ENCODE results near the gene PCYT1A.
A peak's percentile ranks its signal among the peaks of the same experiment; 100 is the strongest.
"Not testable (repeated sequence)": the region's sequence is repeated elsewhere in the genome, so short reads cannot be mapped to it uniquely, and the experiment has no call there.

Gene PCYT1A

DNA sequence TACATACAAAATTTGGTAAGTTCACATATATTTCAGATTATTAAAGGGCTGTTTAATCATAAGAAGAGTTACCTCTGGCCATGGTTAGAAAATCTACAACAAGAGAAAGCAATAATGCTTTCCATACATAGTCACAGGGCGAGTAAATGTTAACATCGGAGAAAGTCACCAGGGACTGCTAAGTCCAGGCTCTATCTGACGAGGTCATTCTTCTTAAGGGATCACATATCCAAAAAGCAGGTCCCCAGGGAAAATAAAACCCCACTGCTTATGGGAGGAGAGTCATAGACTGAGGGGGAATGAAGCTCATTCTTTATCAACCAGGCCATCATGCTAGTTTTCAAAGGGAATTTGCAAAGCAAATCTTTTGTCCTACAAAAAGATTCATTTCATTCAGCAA is 3.1 kb downstream of the PCYT1A start:
- no peak for DNase-seq

DNA sequence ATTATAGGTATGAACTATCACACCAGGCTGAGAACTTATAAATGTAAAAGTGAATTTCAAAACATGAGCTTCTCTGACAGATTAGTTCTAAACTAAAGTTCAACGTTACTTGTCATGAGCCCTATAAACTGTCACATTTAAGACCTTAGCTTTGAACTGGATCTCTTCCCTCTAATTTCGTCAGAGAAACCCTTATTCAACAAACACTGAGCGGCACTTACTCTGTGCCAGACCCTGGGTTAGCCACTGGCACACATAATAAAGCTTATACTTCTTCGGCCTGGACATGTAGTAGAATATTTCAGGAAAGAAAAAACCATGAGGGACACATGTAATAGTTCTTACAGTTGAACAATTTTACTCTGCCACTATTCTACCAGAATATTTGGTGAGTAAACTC is 5.6 kb downstream of the PCYT1A start:
- no peak for DNase-seq

DNA sequence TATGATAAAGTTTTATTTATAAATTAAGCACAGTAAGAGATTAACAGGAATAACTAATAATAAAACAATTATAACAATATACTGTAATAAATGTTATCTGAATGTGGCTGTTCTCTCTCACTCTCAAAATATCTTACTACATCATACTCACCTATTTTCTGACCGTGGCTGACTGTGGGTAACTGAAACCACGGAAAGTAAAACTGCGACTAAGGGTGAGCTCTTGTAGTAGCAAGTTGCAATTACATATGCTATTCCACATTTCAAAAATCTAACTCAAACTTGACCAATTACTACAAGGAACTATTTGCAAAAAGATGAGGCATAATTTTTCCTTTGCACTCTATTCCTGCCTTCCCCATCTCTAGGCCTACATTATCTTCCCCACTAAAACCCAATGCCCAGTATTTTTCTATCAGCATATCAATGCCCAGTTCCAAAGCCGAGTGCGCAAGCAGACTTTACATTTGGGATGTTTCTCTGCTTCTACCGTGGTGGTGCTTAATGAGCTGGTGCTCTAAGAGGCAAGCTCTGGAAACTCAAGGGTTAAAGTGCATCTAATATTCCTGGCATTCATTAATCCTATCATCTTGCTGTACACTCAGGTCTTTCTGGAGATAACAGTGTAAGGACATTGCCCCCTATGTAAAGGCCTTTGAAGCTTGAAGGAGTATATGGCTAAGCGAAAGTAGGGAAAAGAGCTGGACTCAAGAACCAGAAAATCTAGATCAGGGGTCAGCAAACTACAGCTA is 6.7 kb downstream of the PCYT1A start:
- DNase-seq: no peak

DNA sequence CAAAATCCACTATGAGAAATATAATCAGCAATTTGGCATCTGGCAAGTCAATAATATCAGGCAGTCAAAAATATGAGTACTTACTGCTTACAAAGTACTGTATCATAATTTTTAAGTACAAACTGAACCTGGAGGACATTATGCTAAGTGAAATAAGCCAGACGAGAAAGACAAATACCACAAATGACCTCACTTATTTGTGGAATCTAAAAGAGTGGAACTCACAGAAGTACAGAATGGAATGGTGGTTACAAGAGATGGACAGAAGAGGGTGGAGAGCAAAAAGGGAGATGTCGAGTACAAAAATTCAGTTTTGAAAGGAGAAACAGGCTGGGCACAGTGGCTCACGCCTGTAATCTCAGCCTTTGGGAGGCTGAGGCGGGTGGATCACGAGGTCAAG is 12.4 kb downstream of the PCYT1A start:
- DNase-seq: no peak

DNA sequence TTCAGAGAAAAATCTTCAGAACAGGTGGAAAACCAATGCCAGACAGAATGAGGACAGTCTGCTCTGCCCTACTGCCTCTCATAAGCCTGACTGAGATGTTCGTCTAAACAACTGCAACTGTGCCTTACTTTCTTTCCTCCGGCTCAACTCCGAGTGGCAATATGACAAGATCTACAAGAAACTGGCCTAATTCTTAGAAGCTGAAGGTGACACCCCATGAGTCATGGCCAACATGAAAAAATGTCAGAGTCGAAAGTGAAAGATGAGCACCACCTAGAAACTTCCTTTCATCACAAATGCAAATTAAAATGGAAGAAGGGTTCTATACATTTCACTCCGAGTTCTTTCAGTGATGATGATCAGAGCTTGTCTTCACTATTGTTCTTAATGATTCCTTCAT is 12.9 kb downstream of the PCYT1A start:
- DNase-seq: peak; percentile 71

DNA sequence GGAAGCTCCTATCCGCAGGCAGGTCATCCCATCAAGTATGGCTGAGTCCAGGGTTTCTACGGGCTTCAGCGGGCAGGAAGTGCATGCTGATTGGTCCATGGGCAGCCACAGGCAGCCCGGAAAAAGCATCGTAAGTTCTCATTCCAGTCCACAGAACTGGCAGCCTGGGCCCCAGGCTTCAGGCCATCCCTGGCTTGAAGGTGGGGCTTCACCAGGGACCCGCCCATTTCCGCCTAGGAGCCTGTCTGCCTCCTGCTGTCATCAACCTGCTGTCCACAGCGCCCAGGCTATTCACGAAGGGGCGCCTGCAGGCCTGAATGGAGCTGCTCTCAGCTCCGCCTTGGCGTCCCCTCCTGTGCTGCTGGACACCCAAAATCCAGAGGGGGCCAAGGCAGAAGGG is 13.9 kb downstream of the PCYT1A start:
- peak; percentile 11 for DNase-seq

DNA sequence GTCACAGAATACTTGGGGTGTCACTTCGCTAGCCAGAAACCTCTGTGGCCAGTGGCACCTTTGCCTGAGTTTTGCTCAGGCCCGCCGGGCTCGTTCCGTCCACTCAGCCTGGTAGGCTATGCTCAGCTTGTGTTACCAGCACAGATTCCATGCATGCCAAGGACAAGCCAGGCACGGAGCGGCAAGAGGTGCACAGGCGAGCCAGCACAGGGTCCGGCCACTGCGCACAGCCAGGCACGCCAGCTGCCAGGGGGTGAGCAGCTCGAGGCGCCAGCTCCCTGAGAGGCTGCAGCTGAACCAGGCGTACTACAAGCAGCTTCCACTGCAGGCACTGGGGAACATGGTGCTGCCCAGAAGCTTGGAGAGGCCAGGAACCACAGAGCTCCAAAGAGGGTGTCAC is 14.7 kb downstream of the PCYT1A start:
- DNase-seq: no peak

DNA sequence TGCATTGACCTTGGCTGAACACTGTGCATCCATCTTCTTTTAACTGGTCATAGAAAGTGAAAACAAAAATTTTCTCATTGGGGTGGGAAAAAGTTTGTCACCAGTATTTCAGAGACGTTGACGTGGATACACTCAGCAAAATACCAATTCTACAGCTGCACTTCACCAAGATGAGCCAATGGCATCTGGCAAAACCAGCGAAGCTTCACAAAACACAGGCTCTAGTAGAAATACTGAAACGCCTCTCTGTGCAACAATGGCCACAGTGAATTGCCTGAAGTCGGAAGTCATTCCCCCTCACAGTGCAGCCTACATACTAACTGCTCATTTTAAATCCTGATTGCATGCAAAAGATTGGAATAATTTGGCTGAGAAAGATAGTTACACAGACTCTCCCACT is 17.0 kb downstream of the PCYT1A start:
- DNase-seq: no peak

DNA sequence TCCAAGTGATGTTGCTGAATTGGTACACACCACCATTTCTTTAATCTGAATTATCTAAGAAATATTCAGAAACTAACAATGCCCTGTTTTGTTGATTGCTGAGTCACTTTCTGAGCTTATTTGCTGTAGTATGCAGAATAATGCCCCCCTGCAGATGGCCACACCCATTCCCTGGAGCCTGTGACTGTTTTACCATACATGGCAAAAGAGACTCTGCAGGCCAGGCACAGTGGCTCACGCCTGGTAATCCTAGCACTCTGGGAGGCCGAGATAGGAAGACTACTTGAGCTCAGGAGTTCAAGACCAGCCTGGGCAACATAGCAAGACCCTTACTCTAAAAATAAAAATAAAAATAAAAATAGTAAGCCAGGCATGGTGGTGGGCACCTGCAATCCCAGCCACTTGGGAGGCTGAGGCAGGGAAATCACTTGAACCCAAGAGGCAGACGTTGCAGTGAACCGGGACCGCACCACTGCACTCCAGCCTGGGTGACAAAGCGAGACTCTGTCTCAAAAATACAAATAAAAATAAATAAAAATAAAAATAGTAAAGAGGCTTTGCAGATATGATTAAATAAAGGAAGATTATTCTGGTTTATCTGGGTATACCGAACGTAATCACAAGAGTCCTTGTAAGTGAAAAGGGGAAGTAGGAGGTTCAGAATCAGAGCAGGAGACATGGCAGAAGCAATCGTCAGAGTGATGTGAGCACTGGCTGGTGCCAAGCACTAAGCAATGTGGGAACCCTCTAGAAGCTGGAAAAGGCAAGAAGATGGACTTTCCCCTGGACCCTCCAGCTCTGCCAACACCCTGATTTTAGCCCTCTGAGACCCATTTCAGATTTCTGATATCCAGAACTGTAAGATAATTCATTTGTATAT is 19.0 kb downstream of the PCYT1A start:
- peak; percentile 8 for DNase-seq

DNA sequence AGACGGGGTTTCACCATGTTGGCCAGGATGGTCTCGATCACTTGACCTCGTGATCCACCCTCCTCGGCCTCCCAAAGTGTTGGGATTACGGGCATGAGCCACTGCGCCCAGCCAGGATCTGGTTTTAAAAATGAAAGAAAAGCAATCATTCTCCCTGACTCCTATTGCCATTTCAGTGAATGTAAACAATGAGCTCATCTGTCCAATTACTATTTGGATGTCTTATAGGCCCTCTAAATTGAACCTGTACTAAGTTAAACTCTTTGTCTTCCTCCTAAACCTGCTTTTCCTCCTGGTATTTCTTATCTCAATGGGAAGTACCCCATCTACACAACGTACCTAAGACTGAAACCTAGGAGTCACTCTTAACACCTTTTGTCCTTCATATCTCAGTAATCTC is 23.7 kb downstream of the PCYT1A start:
- DNase-seq: no peak

DNA sequence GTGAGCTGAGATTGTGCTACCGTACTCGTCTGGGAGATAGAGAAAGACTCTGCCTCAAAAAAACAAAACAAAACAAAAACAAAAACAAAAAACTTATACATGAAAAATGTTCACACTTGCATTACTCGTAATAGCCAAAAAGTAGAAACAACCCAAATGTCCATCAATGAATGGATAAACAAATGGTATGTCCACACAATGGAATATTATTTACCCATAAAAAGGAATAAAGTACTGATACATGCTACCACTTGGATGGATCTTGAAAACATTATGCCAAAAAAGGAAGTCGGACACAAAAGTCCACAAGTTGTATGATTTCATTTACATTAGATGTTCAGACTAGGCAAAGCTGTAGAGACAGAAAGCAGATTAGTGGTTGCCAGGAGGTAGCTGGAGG is 26.7 kb downstream of the PCYT1A start:
- DNase-seq: no peak

DNA sequence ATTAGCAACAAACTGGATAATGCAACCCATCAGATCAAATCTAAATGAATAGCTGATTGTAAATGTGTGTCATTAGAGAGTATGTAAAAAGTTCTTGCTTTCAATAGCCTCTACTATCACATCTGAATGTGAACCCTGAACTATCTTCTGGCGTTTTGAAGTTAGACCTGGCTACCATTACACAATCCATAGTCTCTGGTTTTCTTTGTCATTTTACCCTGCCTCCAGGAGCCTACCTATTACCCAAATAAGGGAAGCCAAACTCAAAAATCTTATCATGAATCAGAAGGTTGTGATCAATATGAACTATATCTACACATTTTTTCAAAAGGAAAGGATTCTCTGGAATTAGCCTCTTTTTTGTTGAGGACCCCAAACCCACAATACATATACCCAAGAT is 31.8 kb downstream of the PCYT1A start:
- DNase-seq: no peak

DNA sequence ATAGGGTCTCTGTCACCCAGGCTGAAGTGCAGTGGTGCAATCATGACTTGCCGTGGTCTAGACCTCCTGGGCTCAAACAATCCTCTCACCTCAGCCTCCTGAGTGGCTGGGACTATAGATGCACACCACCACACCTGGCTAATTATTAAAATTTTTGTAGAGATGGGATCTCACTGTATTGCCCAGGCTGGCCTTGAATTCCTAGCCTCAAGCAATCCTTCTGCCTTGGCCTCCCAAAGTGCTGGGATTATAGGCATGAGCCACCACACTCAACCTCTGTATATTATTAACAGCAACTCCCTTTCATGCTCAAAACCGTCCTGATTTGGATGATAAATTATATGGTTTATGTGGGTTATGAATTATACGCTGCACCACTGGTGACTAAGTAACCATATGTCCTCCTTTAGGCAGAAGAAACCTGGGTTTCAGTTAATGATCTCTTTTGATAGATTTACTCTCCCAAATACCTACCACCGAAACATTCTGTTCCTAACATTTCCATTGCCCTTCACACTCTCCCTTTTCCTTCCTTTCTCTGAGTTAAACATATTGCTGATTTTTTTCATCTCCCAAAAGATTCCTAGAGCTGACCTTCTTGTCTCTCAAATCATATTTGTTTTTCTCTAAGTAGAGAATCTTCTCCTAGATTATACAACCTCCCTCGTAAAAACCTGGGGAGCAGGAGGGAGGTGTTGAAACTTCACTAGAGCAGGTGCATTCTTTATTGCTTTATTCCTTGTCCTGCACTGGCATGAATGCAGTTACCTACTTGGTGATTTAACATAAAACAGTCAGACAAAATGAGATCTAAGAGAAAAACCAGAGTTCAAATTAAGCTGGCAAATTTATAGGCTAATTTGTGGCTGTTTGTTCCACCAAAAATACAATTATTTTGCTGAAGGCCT is 32.9 kb downstream of the PCYT1A start:
- no peak for DNase-seq

DNA sequence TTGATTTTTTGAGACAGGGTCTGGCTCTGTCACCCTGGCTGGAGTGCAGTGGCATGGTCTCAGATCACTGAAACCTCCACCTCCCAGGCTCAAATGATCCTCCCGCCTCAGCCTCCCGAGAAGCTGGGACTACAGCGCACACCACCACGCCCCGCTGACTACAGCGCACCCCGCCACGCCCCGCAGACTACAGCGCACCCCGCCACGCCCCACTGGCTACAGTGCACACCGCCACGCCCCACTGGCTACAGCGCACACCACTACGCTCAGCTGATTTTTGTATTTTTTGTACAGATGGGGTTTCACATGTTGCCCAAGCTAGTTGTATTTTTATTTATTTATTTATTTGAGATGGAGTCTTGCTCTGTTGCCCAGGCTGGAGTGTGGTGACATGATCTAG is 35.6 kb downstream of the PCYT1A start:
- DNase-seq: no peak

DNA sequence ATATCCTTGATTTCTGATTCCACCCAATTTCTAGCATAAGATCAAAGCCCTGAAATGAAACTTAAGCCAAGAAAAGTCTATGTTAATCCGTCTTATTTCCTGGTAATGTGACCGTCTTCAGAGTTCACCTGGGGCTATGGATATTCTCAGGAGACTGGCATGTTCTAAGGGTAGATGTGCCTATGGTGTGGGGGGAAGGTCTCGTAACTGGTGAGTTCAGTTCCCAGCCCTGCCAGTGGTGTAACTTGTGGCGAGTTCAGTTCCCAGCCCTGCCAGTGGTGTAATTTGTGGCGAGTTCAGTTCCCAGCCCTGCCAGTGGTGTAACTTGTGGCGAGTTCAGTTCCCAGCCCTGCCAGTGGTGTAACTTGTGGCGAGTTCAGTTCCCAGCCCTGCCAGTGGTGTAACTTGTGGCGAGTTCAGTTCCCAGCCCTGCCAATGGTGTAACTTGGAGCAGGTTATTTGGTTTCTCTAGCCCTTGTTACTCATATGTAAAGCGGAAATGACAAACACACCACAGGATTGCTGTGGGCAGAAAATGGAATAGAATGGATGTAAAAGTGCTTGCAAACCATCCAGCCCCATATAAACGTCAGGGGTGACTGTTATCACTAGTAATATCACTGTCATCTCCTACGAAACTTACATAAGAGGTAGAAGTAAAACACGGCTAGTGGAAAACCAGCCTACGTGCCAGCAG is 40.8 kb downstream of the PCYT1A start:
- no peak for DNase-seq

DNA sequence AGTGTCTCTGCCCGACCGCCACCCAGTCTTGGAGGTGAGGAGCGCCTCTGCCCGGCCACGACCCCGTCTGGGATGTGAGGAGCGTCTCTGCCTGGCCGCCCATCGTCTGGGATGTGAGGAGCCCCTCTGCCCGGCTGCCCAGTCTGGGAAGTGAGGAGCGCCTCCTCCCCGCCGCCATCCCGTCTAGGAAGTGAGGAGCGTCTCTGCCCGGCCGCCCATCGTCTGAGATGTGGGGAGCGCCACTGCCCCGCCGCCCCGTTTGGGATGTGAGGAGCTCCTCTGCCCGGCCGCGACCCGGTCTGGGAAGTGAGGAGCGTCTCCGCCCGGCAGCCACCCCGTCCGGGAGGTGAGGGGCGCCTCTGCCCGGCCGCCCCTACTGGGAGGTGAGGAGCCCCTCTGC is 43.4 kb downstream of the PCYT1A start:
- not testable (repeated sequence) for DNase-seq

DNA sequence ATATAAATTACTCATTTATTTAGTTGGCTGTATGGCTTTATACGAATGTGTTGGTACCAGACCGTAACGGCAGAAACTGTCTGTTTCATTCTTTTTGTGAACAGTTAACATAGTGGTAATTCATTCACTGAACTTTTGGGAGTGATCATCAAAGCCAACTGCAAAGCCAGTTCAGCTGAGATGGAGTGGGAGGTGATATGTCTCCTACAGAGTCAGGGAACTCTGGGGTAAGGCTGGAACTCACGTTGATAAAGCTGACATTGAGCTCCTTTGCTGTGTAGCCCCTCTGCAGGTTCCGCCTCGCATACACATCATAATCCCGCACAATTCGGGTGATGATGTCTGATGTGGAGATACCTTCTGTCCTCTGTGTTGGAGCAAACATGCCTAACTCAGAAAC is 45.8 kb downstream of the PCYT1A start:
- no peak for DNase-seq

DNA sequence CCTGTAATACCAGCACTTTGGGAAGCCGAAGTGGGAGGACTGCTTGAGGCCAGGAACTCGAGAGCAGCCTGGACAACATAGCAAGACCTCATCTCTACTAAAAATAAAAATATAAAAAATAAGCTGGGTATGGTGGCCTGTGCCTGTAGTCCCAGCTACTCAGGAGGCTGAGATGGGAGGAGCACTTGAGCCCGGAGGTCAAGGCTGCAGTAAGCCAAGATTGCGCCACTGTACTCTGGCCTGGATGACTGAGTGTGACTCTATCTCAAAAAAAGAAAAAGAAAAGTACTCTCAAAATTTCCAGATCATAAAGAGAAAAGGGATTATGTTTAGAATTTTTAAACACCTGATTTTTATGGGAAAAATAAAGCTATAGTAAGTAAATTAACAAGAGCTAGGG is 47.1 kb downstream of the PCYT1A start:
- no peak for DNase-seq

DNA sequence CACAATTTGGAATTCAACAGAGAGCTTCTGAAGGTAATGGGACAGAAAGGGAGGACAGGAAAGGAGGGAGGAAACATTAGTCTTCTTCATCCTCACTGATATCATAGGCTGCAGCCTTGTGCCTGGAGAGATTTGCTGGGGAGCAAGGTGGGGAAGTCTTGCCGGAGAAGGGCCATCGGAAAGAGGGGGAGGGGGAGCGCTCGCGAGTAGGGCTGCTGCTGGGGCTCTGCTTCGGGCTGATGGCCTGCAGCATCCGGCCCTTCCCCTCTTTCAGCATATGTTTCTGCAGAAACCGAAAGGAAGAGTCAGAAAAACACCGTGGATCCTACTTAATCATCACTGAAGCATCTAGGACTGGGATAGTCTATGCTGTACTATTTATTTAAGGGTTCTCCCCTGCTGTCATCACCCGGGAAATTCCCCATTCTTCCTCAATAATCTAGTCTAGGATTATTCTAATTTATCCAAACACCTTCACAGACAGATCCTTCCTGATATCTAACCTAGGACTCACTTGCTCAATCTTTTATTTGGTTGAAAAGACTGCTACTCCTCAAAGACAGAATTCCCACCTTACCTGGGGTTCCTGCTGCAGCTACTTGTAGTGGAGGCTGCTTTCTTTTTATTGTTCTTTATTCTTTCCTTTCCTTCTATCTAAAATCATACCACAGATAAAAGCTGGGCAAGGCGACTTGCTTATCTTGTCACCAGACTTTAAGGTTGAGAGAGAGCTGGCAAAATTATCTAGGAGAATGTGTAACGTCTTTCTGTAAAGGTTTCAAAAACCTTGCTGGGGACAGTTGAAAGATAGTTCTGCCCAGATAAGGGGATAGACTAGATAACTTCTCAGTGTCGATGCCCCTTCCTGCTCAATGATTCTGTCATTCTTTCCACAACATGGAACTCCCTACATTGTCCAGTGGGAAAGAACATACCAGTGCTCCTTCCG is 48.6 kb downstream of the PCYT1A start:
- DNase-seq: no peak

DNA sequence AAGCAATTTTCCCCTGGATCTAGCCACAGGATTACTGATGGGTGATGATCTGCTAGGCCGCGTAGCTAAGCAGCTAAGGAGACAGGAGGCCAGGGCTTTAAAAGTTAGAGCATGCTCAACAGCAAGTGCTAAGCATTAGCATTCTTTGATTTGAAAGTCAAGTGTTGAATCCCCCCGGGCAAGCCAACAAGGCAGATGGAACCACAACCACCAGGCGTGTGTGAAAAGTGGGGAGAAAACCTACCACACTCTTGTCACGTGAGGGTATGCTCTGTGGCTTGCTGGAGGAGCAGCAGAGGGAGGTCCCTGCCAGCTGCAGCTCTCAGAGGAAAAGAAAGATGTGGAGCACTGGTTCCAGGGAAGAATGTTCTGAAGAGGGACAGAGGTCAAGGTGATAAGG is 50.3 kb downstream of the PCYT1A start:
- no peak for DNase-seq

DNA sequence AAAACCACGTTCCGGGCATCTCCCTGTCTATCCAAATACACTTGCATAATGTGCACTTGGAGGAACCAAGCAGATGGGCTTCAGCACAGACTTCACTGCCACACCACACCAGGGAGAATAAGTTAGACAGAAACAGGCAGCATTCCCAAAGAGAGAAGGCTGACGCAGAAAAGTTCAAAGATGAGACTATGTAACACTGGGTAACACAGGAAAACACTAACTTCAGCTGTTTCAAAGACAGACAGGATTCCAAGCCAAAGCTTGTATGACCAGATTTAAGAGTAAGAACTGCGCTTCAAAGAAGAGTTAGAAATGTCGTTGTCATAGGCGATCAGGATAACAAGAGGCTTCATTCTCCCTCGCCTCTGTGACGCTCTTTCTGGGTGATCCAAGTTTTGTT is 51.3 kb downstream of the PCYT1A start:
- no peak for DNase-seq
